Natural killer cell (primary cell): Measurements from ENCODE around the gene TECPR1. TPM values are rescaled to one million over a fixed set of nuclear protein-coding genes. Genes with fewer than 3 reads are reported as not detected.

ENCODE experiments used
- ATAC-seq, 3 donors: fragments of 150-1000 bp in 2 of 3; fragments of 200-7000 bp in 1 of 3; cut with Tn5 transposase; 1 replicate in 1 of 3; 2 replicates in 2 of 3; pipeline ENCODE4 v1.10.0; 2021; ENCODE audit warnings: mild to moderate bottlenecking in 2 of 3, moderate library complexity in 2 of 3
- DNase-seq, 2 donors: peaks; one replicate each; pipeline versions ENCODE4 v3.0.0 to v3.0.0-alpha.2; 2013 to 2021; ENCODE audit warnings: mixed read lengths in 1 of 2
- H3K27ac ChIP-seq: one replicate; pipeline ENCODE4 v1.5.1; 2013; ENCODE audit warnings: mild to moderate bottlenecking, low read length
- H3K27me3 ChIP-seq: one replicate; pipeline ENCODE4 v1.6.1; 2013; ENCODE audit warnings: low read length; ENCODE audit not compliant: control insufficient read depth, insufficient read depth
- H3K36me3 ChIP-seq: one replicate; pipeline ENCODE4 v1.6.1; 2013; ENCODE audit warnings: low read length; ENCODE audit not compliant: control insufficient read depth, insufficient read depth
- H3K4me1 ChIP-seq: one replicate; pipeline ENCODE4 v1.6.1; 2013; ENCODE audit warnings: low read length; ENCODE audit not compliant: control insufficient read depth, insufficient read depth
- H3K4me3 ChIP-seq: one replicate; pipeline ENCODE4 v1.5.1; 2013; ENCODE audit warnings: low read length
- H3K9me3 ChIP-seq: one replicate; pipeline ENCODE4 v1.6.1; 2013; ENCODE audit warnings: low read length; ENCODE audit not compliant: control insufficient read depth, insufficient read depth
- H3K27ac Mint-ChIP-seq, 2 donors: one replicate each; pipeline ENCODE4 v1.8.0; 2022; ENCODE audit warnings: mild to moderate bottlenecking in 2 of 2, mixed read lengths in 2 of 2, moderate library complexity in 1 of 2
- H3K27me3 Mint-ChIP-seq, 2 donors: one replicate each; pipeline ENCODE4 v1.8.0; 2022; ENCODE audit warnings: low read depth in 2 of 2, mixed read lengths in 2 of 2
- H3K36me3 Mint-ChIP-seq: one replicate; pipeline ENCODE4 v1.8.0; 2022; ENCODE audit warnings: mixed read lengths
- H3K4me1 Mint-ChIP-seq, 2 donors: one replicate each; pipeline ENCODE4 v1.8.0; 2022; ENCODE audit warnings: mixed read lengths in 2 of 2
- H3K4me3 Mint-ChIP-seq: one replicate; pipeline ENCODE4 v1.8.0; 2022; ENCODE audit warnings: mild to moderate bottlenecking, moderate library complexity, mixed read lengths
- H3K9me3 Mint-ChIP-seq, 2 donors: one replicate each; pipeline ENCODE4 v1.8.0; 2022; ENCODE audit warnings: mixed read lengths in 2 of 2
- CTCF ChIP-seq: fragments of 200-600 bp; IDR thresholded peaks from one replicate; pipeline ENCODE4 v1.8.0; 2022; ENCODE audit warnings: antibody characterized with exemption
- WGBS: methylation state at CpG from one replicate; pipeline ENCODE4 v1.1.7; 2013; ENCODE audit warnings: missing lambda C conversion rate; ENCODE audit not compliant: insufficient coverage; 5-methylcytosine and 5-hydroxymethylcytosine counted together
- intact Hi-C: fragments of 100-400 bp; cut with micrococcal nuclease; formaldehyde crosslinking; loops from one replicate; pipeline ENCODE4 v1.14.2; 2022
- total RNA-seq, 4 donors: library from RNA; stranded (reverse); fragments of 120-200 nt in 1 of 4; gene quantifications; one replicate each; pipeline versions ENCODE4 v1.2.3 to v1.2.4, GENCODE V29; 2013 to 2022

Gene TECPR1
- total RNA-seq, 3 donors from 2014 or later (not counting 1 experiment from before 2014, with no cell fraction given): 68.8 to 76.7 (median 70.3) TPM

- Mint-ChIP-seq H3K4me3 (no peak overlapping the region), H3K4me1 (peaks cover 5 to 6% of the 10 kb centered on the region in 2 donors), H3K27ac (no peak overlapping the region), H3K9me3 (no peaks in the 10 kb centered on the region), H3K27me3 (no peaks in the 10 kb centered on the region), H3K36me3 (peaks cover 7% of the 10 kb centered on the region)
- ATAC-seq (no peak), DNase-seq (no peak)
- H3K4me1 ChIP-seq: no peaks in the 10 kb centered on the region
- no peak overlapping the region for H3K27ac ChIP-seq
- intact Hi-C loops: no loop called here
- H3K4me3 ChIP-seq: no peak overlapping the region
- peaks cover 4% of the 10 kb centered on the region for H3K36me3 ChIP-seq
- H3K9me3 ChIP-seq: no peaks in the 10 kb centered on the region
- 89% methylated on average over 8 of the region's 9 CpGs for WGBS
- no peak for TF ChIP-seq CTCF
- H3K27me3 ChIP-seq: no peaks in the 10 kb centered on the region
Observed at GRCh38 chr7:98186452-98187137, 65.4 kb downstream of the TECPR1 start.

- no peaks in the 10 kb centered on the region for H3K36me3 Mint-ChIP-seq
Observed at GRCh38 chr7:98185101-98185500, 66.9 kb downstream of the TECPR1 start.

DNA sequence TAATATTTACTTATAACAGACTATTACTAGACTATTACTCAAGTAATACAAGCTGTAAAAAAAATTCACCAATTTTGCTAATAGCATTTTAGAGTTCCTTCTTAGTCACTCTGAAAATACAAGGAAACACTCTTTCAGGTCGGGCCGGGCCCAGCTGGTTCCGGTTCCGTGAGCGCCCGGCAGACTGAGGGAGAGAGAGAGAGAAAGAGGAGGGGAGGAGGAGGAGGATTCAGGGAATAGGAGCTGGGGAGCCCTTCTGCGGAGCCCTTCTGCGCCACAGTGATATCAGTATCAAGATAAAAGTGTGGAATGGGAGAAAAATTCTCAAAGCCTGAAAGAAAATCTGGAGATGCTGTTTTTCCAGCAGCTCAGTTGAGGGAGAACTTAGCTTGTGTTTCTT lies 71.3 kb downstream of the TECPR1 start:
- Mint-ChIP-seq H3K4me1 (no peaks in the 10 kb centered on the region), H3K9me3 (no peaks in the 10 kb centered on the region), H3K27me3 (no peaks in the 10 kb centered on the region), H3K36me3 (no peaks in the 10 kb centered on the region), H3K4me3 (no peak overlapping the region), H3K27ac (no peak overlapping the region)
- Histone ChIP-seq H3K4me1 (no peaks in the 10 kb centered on the region), H3K27me3 (no peaks in the 10 kb centered on the region), H3K9me3 (no peaks in the 10 kb centered on the region), H3K36me3 (peaks cover 2% of the 10 kb centered on the region), H3K27ac (no peak overlapping the region), H3K4me3 (no peak overlapping the region)
- TF ChIP-seq CTCF: no peak
- WGBS: over 99% methylated on average over 8 of the region's 8 CpGs
- no peak for ATAC-seq
- intact Hi-C loops: no loop called here
- no peak for DNase-seq

More at GRCh38 chr7:98185101-98185500, 66.9 kb downstream of the TECPR1 start:
- no peaks in the 10 kb centered on the region for H3K27me3 Mint-ChIP-seq
- no peaks in the 10 kb centered on the region for H3K9me3 Mint-ChIP-seq
- 98% methylated on average over 5 of the region's 7 CpGs for WGBS
- no peak overlapping the region for H3K27ac Mint-ChIP-seq
- H3K4me3 Mint-ChIP-seq: no peak overlapping the region
- H3K4me3 ChIP-seq: no peak overlapping the region
- TF ChIP-seq CTCF: no peak
- H3K27me3 ChIP-seq: no peaks in the 10 kb centered on the region
- no peaks in the 10 kb centered on the region for H3K4me1 ChIP-seq
- no peaks in the 10 kb centered on the region for H3K36me3 ChIP-seq
- peaks cover 5 to 6% of the 10 kb centered on the region in 2 donors for H3K4me1 Mint-ChIP-seq
- no peak for DNase-seq
- ATAC-seq: no peak
- intact Hi-C loops: no loop called here
- no peaks in the 10 kb centered on the region for H3K9me3 ChIP-seq
- H3K27ac ChIP-seq: no peak overlapping the region
